GM21526 (cell line): ENCODE results near the gene ETNK1.

ENCODE experiments used
- ATAC-seq: cut with Tn5 transposase; IDR thresholded peaks from one replicate; pipeline ENCODE4 v1.9.1; 2021; ENCODE audit warnings: moderate library complexity; ENCODE audit not compliant: unreplicated experiment, low FRiP score

The ETNK1 gene

GRCh38 chr12:22631863-22632463 is 7.0 kb downstream of the ETNK1 start:
- no peak for ATAC-seq

GRCh38 chr12:22634883-22635282 is 9.9 kb downstream of the ETNK1 start:
- no peak for ATAC-seq

- no peak for ATAC-seq
Observed at GRCh38 chr12:22635812-22636211, 10.8 kb downstream of the ETNK1 start.

- ATAC-seq = no peak
Observed at GRCh38 chr12:22640851-22641250, 15.9 kb downstream of the ETNK1 start.

GRCh38 chr12:22641353-22642053 is 16.5 kb downstream of the ETNK1 start:
- ATAC-seq = no peak

GRCh38 chr12:22648668-22649067 is 23.7 kb downstream of the ETNK1 start:
- no peak for ATAC-seq

- no peak for ATAC-seq
Observed at GRCh38 chr12:22653075-22653474, 28.1 kb downstream of the ETNK1 start.

- ATAC-seq = no peak
Observed at GRCh38 chr12:22653791-22654190, 28.8 kb downstream of the ETNK1 start.

GRCh38 chr12:22656376-22656775 is 31.4 kb downstream of the ETNK1 start:
- ATAC-seq = no peak

- ATAC-seq = no peak
Observed at GRCh38 chr12:22656831-22657230, 31.9 kb downstream of the ETNK1 start.

GRCh38 chr12:22657538-22657937 is 32.6 kb downstream of the ETNK1 start:
- ATAC-seq = no peak

- ATAC-seq = no peak
Observed at GRCh38 chr12:22658214-22658613, 33.2 kb downstream of the ETNK1 start.

GRCh38 chr12:22662356-22662755 is 37.4 kb downstream of the ETNK1 start:
- no peak for ATAC-seq

- ATAC-seq = no peak
Observed at GRCh38 chr12:22665476-22665875, 40.5 kb downstream of the ETNK1 start.

- ATAC-seq = no peak
Observed at GRCh38 chr12:22667122-22667521, 42.2 kb downstream of the ETNK1 start.

GRCh38 chr12:22668441-22668840 is 43.5 kb downstream of the ETNK1 start:
- no peak for ATAC-seq

- no peak for ATAC-seq
Observed at GRCh38 chr12:22670762-22671161, 45.8 kb downstream of the ETNK1 start.

GRCh38 chr12:22672951-22673350 is 48.0 kb downstream of the ETNK1 start:
- ATAC-seq = no peak

- ATAC-seq = no peak
Observed at GRCh38 chr12:22677781-22678574, 53.0 kb downstream of the ETNK1 start.

GRCh38 chr12:22682663-22683062 is 57.7 kb downstream of the ETNK1 start:
- no peak for ATAC-seq

GRCh38 chr12:22683131-22683530 is 58.2 kb downstream of the ETNK1 start:
- no peak for ATAC-seq
